KMS-11 (cell line): ENCODE data around the gene PANX1.

ENCODE experiments used
- H2AFZ ChIP-seq: fragments of 200-600 bp; sonication (generic); 2 replicates; pipeline ENCODE4 v1.6.1; 2016; ENCODE audit warnings: antibody characterized with exemption, mixed run types, low read depth
- H3K27ac ChIP-seq: fragments of 200-600 bp; sonication (generic); 2 replicates; pipeline ENCODE4 v1.6.1; 2016; ENCODE audit warnings: mild to moderate bottlenecking, mixed run types
- H3K27me3 ChIP-seq: fragments of 200-600 bp; sonication (generic); 2 replicates; pipeline ENCODE4 v1.6.1; 2017; ENCODE audit warnings: mild to moderate bottlenecking, low read depth, mixed run types, moderate library complexity; ENCODE audit not compliant: insufficient read depth
- H3K36me3 ChIP-seq: fragments of 200-600 bp; sonication (generic); 2 replicates; pipeline ENCODE4 v1.6.1; 2017; ENCODE audit warnings: mild to moderate bottlenecking, mixed run types; ENCODE audit not compliant: insufficient read depth
- H3K4me1 ChIP-seq: fragments of 200-600 bp; sonication (generic); 2 replicates; pipeline ENCODE4 v1.6.1; 2016; ENCODE audit warnings: mild to moderate bottlenecking, low read depth, mixed run types; ENCODE audit not compliant: poor library complexity, severe bottlenecking
- H3K4me2 ChIP-seq: fragments of 200-600 bp; sonication (generic); 2 replicates; pipeline ENCODE4 v1.7.0; 2016; ENCODE audit warnings: mild to moderate bottlenecking, mixed run types
- H3K4me3 ChIP-seq: fragments of 200-600 bp; sonication (generic); IDR thresholded peaks from 2 replicates; pipeline ENCODE4 v1.6.1; 2017; ENCODE audit warnings: low read depth, low read length, mixed read lengths; ENCODE audit not compliant: insufficient read depth
- H3K79me2 ChIP-seq: fragments of 200-600 bp; sonication (generic); 2 replicates; pipeline ENCODE4 v1.6.1; 2016; ENCODE audit warnings: low read depth, mixed run types; ENCODE audit not compliant: insufficient read depth
- H3K9ac ChIP-seq: fragments of 200-600 bp; sonication (generic); 2 replicates; pipeline ENCODE4 v1.6.1; 2016; ENCODE audit warnings: mild to moderate bottlenecking, mixed run types
- H4K20me1 ChIP-seq: fragments of 200-600 bp; sonication (generic); 2 replicates; pipeline ENCODE4 v1.6.1; 2016; ENCODE audit warnings: mild to moderate bottlenecking, mixed run types; ENCODE audit not compliant: insufficient read depth
- TF ChIP-seq, protein P1 (sequence below): fragments of 200-600 bp; sonication (generic); conservative IDR thresholded peaks from 2 replicates; pipeline ENCODE4 v1.6.1; 2017; ENCODE audit warnings: low read depth, mild to moderate bottlenecking, antibody characterized with exemption, low read length, moderate library complexity, mixed read lengths

Gene PANX1

DNA sequence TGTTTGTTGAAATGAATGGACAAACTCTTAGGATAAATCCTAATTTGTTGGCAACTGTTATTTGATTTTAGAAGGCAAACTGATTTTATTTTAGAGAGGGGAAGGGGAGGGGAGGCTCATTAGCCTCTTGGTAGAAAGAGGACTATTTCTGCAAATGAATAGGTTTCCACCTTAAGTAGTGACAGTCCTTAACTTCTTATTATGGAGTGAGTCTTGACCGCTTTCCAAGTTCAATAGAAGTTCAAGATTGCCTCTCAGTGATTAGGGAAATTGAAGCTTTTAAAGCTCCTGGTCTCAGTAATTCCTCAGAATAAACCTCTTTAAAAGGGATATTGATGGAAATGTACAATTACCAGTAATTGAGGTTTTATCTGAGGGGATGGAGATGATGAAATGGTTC, 55.7 kb downstream of the PANX1 start:
- Histone ChIP-seq H3K27me3 (no peaks in the 10 kb centered on the region), H3K4me2 (no peak overlapping the region)

DNA sequence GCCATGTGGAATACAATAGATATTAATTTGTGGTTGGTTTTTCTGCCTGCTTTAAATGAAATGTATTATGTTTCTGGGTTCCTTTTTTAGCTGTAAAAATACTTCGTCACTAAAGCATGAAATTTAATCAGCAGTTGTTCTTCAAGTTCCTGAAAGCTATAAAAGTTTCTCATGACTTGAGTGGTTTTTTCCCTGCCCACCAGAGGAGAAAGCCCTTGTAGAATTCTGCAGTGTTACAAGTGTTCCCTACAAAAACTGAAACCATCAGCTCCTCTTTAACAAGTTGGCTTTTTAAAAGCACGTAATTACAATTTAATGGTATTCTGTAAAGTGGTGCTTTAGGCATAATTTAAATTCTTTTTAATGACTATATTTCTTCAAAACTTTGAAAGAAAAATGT, 56.2 kb downstream of the PANX1 start:
- no peaks in the 10 kb centered on the region; the same call in 1 of the 2 replicates for H3K36me3 ChIP-seq
- H3K4me1 ChIP-seq = no peaks in the 10 kb centered on the region
- no peak overlapping the region for H2AFZ ChIP-seq
- no peaks in the 10 kb centered on the region for H3K79me2 ChIP-seq
- no peak overlapping the region for H3K9ac ChIP-seq
- no peaks in the 10 kb centered on the region for H3K27me3 ChIP-seq
- H3K27ac ChIP-seq = no peak overlapping the region
- no peaks in the 10 kb centered on the region for H4K20me1 ChIP-seq
- no peak overlapping the region for H3K4me2 ChIP-seq
- TF ChIP-seq, protein P1, sequence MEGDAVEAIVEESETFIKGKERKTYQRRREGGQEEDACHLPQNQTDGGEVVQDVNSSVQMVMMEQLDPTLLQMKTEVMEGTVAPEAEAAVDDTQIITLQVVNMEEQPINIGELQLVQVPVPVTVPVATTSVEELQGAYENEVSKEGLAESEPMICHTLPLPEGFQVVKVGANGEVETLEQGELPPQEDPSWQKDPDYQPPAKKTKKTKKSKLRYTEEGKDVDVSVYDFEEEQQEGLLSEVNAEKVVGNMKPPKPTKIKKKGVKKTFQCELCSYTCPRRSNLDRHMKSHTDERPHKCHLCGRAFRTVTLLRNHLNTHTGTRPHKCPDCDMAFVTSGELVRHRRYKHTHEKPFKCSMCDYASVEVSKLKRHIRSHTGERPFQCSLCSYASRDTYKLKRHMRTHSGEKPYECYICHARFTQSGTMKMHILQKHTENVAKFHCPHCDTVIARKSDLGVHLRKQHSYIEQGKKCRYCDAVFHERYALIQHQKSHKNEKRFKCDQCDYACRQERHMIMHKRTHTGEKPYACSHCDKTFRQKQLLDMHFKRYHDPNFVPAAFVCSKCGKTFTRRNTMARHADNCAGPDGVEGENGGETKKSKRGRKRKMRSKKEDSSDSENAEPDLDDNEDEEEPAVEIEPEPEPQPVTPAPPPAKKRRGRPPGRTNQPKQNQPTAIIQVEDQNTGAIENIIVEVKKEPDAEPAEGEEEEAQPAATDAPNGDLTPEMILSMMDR = no peak
- H3K4me3 ChIP-seq = no peak overlapping the region

More for the DNA sequence above, 55.7 kb downstream of the PANX1 start:
- no peak overlapping the region for H3K9ac ChIP-seq
- no peaks in the 10 kb centered on the region for H3K79me2 ChIP-seq
- TF ChIP-seq, protein P1 = no peak
- H2AFZ ChIP-seq = no peak overlapping the region
- H3K36me3 ChIP-seq = no peaks in the 10 kb centered on the region; the same call in 1 of the 2 replicates
- no peaks in the 10 kb centered on the region for H3K4me1 ChIP-seq
- H3K4me3 ChIP-seq = no peak overlapping the region
- H4K20me1 ChIP-seq = no peaks in the 10 kb centered on the region
- H3K27ac ChIP-seq = no peak overlapping the region

DNA sequence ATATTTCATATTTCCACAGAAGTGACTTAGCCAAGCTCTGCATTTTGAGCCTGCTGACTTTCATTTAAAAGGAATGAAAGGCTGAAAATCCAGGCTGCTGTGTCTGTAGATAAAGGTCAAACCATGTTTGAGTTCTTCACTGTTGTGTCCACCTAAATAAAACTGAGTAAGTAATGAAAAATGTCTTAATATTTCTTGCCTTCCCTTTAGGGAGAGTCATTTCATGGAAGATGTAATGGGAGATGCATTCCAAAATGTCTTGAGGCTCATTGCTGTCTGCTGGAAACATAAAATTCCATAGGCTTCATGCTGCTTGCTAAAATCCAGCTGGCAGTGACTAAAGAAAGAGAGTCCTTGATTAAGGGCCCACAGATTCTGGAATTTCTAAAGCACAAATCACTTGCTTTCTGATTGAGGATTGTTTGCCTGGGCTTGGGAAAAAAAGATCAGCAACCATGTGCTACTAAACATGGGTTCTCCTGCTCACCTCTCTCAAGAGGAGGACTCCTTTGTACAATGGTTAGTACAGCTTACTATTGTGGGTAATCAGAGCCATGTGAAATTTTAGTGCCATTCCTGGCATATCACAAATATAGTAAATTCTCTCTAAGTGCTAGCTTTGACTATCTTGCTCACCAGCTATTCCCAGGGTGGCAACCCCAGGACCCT, 56.9 kb downstream of the PANX1 start:
- Histone ChIP-seq H2AFZ (no peak overlapping the region), H3K27me3 (no peaks in the 10 kb centered on the region), H3K4me3 (no peak overlapping the region), H3K4me2 (no peak overlapping the region), H3K9ac (no peak overlapping the region), H3K4me1 (no peaks in the 10 kb centered on the region), H3K79me2 (no peaks in the 10 kb centered on the region), H3K36me3 (no peaks in the 10 kb centered on the region; the same call in 1 of the 2 replicates), H4K20me1 (no peaks in the 10 kb centered on the region), H3K27ac (no peak overlapping the region)
- TF ChIP-seq, protein P1 = no peak

DNA sequence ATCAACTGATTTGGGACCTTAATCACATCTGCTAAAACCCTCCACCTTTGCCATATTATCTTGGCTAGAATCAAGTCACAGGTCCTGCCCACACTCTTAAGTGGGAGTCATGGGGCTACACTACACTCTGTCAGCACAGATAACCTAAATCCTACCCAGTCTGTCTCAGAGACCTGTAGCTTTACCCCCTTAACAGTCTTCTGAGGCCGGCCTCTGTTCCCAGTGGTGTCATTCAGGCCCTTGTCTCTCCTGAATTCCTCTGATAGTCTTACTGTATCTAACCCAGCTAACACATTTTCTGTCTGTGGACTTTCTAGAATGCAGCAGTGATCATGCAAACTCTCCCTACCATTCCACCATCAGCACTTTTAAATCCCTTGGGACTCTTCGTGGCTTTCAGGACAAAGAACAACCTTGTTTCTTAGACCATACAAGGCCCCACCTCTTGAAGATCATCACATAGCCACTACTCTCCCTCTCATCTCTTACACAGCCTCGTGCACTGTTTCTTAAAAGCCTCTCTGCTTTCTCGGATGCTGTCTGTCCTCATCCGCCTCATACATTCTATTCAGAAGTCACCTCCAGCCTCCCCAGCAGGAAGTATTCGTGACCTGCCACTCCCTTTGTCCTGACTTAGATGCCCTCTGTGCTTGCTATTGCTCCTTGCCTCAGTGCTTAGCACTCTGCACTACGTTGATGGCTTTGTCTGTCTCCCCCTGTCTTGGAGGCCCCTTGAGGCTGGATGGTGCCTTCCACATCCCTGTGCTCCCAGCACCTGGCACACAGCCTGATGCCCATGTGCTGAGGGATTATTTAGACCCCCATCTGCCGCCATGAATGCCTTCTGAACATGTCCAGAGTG, 57.9 kb downstream of the PANX1 start:
- no peaks in the 10 kb centered on the region for H3K79me2 ChIP-seq
- H3K4me2 ChIP-seq = no peak overlapping the region
- no peaks in the 10 kb centered on the region for H4K20me1 ChIP-seq
- H3K36me3 ChIP-seq = no peaks in the 10 kb centered on the region; the same call in 1 of the 2 replicates
- no peak overlapping the region for H3K27ac ChIP-seq
- H3K4me3 ChIP-seq = no peak overlapping the region
- H3K4me1 ChIP-seq = no peaks in the 10 kb centered on the region
- no peak overlapping the region for H3K9ac ChIP-seq
- H3K27me3 ChIP-seq = no peaks in the 10 kb centered on the region
- no peak overlapping the region for H2AFZ ChIP-seq
- TF ChIP-seq, protein P1 = no peak
